Activated CD8-positive, alpha-beta memory T cell treated with anti-CD3 and anti-CD28 coated beads for 1 hour (primary cell): Measurements from ENCODE around the gene TTC13.
"Not testable (repeated sequence)": the region's sequence is repeated elsewhere in the genome, so short reads cannot be mapped to it uniquely, and the experiment has no call there.

Source experiments
- DNase-seq, 2 donors: peaks; one replicate each; pipeline ENCODE4 v3.0.0-alpha.2; 2020; ENCODE audit warnings: low read depth in 1 of 2; ENCODE audit errors: extremely low read depth in 1 of 2

The TTC13 gene

DNA sequence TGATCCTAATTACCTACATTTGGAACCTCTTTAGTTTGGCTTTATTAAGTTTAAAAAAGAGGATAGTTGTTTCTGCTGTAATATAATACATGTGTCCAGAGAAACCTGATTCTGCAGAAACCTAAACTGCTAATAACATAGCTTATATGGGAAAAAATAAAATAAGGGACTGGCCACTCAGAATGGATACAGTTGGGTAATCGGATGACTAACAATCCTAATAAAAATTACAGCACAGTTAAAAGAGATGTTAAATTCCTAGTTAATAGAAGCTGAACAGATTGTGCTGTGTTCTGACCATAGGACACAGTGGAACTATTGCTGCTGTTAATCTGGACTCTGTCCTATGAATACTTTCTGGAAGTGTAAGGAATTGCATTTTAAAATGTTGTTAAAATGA, 16.2 kb upstream of the TTC13 start:
- DNase-seq: no peak

DNA sequence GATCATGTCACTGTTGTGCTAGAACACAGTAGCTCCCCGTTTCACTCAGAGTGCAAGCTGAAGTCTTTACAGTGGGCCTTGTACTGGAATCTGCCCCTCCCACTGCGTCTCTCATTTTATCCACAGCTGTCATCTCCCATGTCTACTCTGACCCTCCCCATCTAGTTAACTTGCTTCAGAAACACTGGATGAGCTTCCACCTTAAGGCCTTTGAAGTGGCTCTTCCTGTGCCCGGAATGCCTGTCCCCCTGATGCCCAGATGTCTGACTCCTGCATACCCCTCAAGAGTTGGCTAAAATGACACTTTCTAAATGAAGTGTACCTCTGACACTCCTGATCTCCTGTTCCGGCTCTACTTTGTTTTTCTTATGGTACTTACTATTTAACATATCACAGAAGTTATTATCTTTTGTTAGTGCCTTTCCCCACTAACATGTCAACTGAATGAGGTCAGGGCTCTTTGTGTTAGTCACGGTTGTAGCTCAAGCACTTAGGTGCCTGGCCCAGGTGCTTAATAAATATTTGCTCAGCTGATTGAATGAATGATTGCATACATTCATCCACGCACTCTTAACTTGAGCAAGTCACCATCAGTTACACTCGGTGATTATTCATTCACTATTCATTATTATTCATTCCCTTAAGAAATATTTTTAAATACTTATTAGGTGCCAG, 13.6 kb upstream of the TTC13 start:
- DNase-seq: no peak

DNA sequence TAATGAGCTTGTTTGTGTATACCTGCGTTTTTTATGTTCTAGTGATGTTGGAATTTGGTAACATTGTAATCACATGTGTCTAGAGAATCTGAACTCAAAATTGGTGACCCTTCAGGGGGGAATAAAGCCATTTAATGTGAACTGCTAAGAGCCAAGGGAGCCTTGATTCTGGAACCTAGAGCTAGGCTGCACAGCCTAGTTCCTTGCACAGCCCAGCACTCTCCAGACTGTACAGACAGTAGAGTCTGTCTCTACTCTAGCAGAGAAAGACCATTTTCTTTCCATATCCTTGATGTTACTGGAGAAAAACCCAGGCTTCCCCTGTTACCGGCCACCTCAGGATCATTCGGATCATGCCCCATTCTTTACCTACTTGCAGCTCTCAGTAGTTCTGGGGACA, 8.8 kb upstream of the TTC13 start:
- no peak for DNase-seq

DNA sequence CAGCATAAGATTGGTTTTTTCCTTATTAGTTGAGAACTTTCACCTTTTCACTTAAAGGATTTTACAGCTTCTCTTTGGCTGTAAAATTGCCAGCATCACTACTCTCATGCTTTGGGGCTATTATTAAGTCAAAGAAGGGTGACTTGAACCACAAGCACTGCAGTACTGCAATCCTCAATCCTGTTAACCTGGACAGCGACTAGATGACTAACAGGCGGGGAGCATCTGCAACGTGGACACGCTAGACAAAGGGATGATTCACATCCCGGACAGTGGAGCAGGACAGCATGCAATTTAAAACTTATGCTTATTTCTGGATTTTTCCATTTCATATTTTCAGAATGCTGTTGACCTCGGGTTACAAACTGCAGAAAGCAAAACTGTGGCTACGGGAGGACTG, 8.3 kb upstream of the TTC13 start:
- no peak for DNase-seq

DNA sequence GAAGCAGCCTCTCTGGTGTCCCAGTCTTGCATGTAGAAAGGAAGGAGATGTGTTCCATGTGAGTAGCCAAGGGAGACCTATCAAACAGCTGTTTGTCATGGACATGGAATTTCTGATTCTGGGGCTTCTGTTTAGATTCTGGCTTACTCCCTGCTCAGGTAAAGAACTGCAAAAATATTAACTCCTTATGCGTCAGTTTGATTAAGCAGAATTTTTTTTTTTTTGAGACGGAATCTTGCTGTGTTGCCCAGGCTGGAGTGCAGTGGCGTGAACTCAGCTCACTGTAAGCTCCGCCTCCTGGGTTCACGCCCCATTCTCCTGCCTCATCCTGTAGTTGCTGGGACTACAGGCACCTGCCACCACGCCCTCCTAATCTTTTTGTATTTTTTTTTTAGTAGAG, 7.0 kb upstream of the TTC13 start:
- DNase-seq: no peak

DNA sequence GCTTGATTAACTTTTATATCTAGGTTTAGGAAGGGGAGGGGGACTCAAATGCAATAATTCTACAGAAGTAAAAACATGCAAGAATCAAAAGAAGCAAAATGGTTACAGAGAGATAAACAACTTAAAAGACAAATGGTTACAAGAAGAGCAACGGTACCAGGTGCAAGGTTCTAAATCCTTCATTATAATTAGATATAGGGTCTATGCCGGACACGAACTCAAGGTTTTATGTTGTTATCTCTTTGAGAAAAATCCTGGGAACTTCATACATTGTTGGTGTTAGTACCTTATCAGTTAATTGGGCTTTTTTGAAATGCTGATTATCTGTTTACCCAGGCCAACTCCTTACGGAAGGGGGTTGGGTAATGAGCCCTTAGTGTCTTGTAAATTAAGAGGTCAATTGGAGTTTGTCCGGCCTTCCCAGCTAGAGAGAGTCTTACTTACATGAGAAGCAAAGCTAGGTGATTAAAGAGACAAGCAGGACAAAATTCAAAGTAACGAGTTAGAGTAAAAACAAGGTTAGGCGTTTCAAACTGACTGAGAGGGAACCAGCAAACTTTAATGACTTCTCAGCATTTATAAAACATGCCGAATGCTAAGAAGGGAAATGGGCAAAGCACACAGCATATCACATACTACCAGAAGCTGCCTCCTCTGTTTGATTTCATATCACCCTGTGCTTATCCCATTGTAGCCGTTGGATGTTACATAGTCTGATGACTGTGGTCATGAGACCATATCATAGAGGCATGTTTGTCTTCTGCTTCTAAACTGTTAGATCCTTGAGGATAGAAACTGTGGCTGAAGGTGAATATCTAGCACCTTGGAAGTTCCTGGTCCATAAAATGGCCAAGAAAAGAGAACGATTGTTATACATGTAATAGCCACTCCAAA, 6.2 kb upstream of the TTC13 start:
- not testable (repeated sequence) for DNase-seq

DNA sequence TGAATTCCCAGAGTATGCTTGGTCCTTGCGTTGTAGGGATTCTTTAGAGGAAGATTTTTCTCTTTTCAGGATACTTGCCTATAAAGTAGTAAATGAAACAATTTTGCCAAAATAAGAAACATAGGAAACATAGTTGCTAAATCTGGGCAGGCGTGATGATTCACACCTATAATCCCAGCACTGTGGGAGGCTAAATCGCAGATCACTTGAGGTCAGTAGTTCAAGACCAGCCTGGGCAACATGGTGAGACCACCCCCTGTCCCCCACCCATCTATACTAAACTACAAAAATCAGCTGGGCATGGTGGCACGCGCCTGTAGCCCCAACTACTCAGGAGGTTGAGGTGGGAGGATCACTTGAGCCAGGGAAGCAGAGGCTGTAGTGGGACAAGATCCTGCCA, 5.2 kb upstream of the TTC13 start:
- no peak for DNase-seq

DNA sequence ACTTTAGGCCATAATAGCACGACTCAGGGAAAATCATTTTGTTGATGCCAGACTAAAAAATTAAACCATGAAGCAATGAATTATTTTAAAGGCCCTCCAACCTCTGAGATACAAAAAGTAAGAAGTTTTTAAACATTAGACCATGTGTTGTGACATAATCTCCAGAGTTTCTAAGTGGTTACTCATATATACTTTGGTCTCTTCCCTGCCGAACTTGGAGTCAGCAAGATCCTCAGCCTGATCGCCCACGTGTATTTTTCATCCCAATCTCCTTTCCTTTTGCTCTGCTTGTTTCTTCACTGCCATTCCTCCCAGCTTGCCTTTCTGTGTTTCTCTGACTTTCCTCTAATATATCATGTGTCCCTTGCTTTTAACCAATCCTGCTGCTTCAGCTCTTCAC, 4.0 kb upstream of the TTC13 start:
- DNase-seq: no peak

DNA sequence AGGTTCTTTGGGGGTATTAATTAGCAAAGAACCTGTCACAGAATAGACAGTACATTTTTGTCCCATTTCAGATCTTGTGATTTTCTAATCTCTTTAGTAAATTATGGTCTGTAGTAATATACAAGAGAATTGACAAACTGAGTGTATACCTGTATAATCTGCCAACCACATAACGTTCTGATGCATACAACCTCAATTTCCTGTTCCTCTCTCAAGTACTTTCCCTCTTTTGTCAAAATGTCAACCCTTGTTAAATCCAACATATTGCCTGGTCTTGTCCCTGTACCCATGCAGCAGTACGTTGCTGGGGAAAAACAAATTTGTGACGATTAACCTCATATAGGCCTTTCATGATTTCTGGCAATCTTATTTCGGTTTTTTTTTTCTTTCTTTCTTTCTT, 1.3 kb upstream of the TTC13 start:
- DNase-seq: no peak

DNA sequence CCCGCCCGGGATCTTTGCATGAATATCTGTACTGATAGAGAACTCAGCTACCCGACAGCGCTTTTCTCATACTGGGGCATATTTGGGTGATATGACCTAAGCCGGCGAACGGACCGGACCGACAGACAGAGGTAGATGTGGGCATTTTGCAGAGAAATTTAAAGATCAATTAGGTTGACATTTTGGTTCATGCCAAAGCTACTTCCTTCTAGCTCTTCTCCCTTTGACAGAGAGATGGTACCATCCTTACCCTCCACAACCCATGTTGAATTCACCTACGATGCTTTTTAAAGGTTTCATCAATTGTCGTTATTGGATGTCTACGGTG, 692 bp upstream of the TTC13 start:
- DNase-seq: no peak

DNA sequence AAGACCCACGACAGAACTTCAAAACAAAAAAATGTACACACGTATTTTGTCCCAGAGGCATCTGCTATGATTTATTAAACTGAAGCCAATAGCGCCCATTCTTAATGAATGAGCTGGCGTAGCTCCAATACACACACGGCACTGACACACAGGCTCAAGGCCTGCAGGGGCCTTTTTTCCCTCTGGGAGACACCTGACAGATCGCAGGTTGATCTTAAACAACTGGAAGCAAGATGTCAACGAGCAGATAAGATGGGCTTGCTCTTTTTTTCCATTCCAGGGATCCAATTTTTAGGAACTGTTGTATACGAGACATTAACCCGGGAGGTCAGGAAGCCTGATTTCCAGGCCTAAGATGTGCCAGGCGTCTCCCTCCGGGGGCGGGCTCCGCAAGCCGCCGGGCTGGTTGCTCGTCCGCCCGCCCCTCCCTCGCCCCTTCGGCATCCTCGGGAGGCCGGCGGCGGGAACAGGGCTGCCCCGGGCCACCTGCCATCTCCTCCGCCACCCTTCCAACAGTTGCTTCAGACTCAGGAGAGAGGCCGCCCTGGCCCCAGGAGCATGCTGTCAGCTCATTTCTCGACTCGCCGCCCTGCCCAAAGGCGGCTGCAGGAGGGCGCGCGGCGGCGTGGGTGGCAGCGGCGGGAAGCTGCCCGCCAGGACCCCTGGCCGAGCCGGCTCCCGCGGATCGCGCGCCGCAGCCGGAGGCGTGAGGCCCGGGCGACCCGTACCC, 735 bp downstream of the TTC13 start:
- peak in 1 of 2 donors; percentile 11 for DNase-seq

DNA sequence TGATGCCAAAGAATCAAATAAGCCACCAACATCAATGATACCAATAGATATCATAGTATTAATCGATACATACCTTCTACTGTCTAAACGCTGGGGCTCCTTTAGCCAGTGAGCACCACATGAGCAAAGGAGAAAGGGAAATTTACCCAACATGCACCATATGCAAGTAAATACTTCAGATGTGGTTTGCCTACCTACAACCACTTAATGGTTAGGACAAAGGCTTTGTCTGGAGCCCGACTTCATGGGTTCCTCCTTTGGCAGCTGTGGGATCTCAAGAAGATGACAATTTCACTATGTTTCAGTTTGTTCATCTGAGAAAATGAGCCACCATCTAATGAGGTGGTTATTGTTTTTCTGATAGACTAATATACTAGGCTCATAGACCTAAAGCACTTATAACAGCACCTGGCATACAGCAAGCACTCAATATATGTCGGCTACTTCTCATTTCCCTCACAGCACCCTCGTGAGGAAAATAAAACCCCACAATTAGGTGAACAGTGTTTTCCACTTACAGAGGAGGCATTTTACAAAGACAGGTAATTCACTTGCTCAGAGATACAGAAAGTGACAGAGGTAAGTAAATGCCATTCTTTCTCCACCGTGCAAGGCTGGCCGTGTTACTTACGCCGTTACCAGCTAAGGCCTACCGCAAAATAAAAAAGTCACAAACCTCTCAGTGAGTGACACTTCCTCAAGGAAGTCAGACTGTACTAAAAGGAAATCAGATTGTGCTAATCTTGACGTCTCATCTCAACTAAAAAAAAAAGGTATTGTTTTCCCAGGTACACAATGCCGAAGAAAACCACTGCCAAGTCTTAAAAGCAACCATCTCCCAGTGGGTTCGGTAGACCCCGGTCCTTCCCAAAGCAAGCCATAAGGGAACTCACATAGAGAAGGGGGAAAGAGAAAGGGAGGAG, 1.6 kb downstream of the TTC13 start:
- DNase-seq: no peak

DNA sequence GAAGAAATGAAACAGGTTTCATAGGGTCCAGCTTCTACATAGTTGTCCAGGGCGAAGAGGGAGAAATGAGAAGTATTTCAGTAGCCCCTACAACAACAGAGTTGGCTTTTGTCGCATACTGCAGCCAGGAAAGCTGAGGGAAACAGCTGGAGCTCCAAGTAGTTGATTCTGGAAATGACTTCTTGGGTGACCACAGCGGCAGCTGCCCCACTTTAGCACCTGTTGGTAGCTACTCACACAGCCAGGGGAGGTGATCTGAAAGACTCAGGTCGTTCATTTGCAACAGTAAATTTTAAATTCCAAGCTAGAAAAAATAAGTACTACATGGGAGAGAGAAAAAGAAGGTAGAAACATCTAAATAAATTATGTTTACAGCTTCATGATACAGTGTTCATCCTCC, 2.3 kb downstream of the TTC13 start:
- DNase-seq: no peak

DNA sequence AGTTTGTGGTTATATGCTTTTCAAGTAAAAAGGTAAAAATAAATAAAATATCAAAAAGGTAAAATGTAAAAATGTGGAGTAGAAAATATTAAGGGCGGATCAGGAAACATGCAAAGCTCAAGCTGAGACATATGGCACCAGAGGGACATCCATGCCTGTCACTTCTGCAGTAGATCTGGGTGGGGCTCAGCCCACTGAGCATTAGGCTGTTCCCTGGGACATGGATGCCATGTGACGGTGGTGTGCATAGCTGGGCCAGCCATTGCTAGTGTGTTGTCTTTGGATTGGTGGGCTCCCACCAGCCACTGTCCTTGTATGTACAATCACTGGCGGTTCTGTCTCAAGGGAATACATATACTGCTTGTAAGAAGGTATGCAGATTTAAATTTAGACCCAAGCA, 3.0 kb downstream of the TTC13 start:
- no peak for DNase-seq

DNA sequence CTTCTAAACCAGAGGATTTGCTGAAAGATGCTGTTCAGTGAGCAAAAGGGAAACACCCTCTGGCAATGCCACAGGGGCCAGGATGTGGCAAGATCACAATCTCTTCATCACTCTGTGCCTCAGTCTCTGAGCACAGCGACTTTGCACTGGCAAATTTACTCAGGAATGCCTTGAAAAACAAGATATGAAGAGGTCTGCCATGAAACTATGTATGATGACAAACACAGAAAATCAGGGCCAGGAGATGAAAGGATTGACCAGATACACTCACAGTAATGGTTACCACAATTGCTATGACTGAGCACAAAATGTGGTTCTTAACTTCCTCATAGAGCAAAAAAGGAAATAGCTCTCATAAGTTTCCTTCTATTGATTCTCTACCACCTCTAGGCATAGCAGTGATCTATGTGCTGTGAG, 5.8 kb downstream of the TTC13 start:
- DNase-seq: peak; percentile 24 to 27

DNA sequence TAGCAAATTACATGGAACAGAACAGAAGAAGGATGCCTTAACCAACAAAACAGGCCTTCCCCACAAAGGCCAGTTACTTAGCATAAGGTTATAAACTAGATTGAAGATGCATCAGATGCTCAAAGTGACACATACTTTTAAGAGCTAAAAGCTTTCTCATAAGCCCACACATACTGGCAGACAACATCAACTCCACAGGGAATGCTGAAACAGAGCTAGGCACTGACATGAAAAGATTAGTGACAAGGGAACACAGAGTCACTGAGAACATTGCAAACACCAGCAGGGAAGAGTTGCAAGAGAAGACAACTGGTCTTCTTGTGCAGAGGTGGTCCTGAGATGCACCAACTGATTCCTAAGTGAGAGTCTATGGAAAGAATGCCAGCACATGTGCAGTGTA, 6.9 kb downstream of the TTC13 start:
- DNase-seq: no peak

DNA sequence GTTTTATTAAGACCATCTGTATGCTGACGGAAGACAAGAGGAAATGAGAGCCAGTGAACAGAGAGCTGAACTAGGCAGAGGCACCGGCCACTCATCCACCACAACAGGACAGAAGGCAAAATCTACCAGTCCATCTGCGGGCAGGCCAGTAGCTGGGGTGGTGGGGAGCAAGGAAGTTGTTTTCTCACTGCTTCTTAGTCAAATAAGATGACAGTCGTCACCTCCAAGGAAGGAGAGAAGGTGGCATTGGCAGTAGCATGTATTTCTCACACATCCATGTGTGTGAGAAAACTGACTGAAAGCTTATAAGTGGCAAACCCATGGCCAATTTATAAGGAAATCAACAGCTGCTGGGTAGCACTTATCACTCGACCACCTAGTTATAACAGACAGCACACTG, 8.2 kb downstream of the TTC13 start:
- no peak for DNase-seq

DNA sequence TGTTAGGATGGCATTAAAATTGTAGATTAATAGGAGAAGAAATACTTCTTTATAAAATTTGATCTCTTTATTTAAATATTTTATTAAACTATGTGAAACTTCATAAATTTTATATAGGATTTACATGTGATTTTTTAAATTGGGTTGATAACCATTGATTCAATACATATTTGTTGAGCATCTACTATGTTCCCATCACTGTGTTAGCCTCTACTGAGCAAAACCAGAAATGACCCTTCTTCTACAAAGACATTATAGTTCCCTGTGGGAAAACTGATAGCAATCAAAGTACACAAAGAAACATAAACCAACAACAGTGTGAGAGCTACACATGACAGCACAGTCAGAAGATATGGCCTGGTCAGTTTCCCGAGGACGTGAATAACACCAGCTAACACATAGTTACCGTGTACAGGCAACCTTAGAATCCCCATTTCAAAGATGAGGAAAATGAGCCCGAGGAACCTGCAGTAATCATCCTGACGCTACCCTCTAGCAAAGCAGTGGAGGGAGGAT, 12.2 kb downstream of the TTC13 start:
- DNase-seq: no peak

DNA sequence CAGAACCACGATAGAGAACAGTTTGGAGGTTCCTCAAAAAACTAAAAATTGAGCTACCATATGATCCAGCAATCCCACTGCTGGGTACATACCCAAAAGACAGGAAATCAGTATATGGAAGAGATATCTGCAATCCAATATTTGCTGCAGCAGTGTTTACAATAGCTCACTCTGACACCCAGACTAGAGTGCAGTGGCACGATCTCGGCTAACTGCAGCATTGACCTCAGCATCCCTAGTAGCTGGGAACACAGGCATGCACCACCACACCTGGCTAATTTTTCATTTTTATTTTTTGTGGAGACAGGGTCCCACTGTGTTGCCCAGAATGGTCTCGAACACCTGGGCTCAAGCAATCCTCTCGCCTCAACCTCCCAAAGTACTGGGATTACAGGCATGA, 13.1 kb downstream of the TTC13 start:
- DNase-seq: no peak

DNA sequence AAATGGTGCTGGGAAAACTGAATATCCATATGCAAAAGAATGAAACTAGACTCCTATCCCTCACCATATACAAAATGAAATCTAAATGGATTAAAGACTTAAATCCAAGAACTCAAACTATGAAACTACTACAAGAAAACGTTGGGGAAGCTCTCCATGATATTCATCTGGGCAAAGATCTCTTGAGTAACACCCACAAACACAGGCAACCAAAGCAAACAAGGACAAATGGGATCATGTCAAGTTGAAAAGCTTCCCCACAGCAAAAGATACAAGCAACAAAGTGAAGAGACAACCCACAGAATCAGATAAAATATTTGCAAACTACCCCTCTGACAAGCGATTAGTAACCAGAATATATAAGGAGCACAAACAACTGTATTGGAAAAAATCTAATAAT, 13.8 kb downstream of the TTC13 start:
- DNase-seq: no peak

DNA sequence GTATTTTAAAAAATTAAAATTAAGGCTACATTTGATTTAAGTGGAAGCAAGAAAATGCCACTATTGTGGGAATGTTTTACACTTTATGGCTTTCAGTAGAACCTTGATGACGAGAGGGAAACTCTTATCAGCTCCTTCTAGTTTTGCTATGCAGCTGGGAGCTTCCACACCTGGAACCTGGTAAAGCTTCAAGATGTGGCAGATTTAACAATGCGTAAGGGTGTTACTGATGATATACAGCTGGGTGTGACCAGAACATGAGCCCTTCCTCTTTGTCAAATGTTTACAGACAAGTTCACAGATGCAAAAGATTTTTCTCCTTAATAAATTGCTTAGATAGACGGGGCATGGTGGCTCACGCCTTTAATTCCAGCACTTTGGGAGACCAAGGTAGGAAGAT, 20.3 kb downstream of the TTC13 start:
- no peak for DNase-seq
